Neural cell (in vitro differentiated cells): Measurements from ENCODE around the gene LRBA. TPM values are rescaled to one million over a fixed set of nuclear protein-coding genes. Genes with fewer than 3 reads are reported as not detected.

Experiments
- H2AFZ ChIP-seq: fragments of 200-600, 300-800 bp; sonication (generic), shearing (Covaris generic); 2 replicates; pipeline ENCODE4 v1.6.0; 2014; ENCODE audit warnings: low read depth, mild to moderate bottlenecking, antibody characterized with exemption, low read length, moderate library complexity
- H3F3A ChIP-seq: fragments of 200-600 bp; shearing (Covaris generic); 2 replicates; pipeline ENCODE4 v1.6.1; 2016; ENCODE audit warnings: mild to moderate bottlenecking, moderate library complexity, mixed read lengths, antibody characterized with exemption, low read length; ENCODE audit not compliant: insufficient read depth, poor library complexity, severe bottlenecking
- H3K27ac ChIP-seq: fragments of 200-600, 300-800 bp; sonication (generic), shearing (Covaris generic); 2 replicates; pipeline ENCODE4 v1.5.1; 2014; ENCODE audit warnings: mild to moderate bottlenecking, low read length, moderate library complexity
- H3K27me3 ChIP-seq: fragments of 300-800, 200-600 bp; sonication (generic), shearing (Covaris generic); 2 replicates; pipeline ENCODE4 v1.6.0; 2014; ENCODE audit warnings: mild to moderate bottlenecking, low read depth, low read length, moderate library complexity; ENCODE audit not compliant: insufficient read depth
- H3K36me3 ChIP-seq: fragments of 300-800, 200-600 bp; sonication (generic), shearing (Covaris generic); 2 replicates; pipeline ENCODE4 v1.5.1; 2014; ENCODE audit warnings: mild to moderate bottlenecking, antibody characterized with exemption, low read length, moderate library complexity; ENCODE audit not compliant: insufficient read depth
- H3K4me2 ChIP-seq: fragments of 300-800, 200-600 bp; sonication (generic), shearing (Covaris generic); 2 replicates; pipeline ENCODE4 v1.6.0; 2014; ENCODE audit warnings: mild to moderate bottlenecking, low read length
- H3K4me3 ChIP-seq: fragments of 300-800, 200-600 bp; sonication (generic), shearing (Covaris generic); 2 replicates; pipeline ENCODE4 v1.5.1; 2014; ENCODE audit warnings: mild to moderate bottlenecking, low read length, moderate library complexity
- H3K79me2 ChIP-seq: fragments of 200-600 bp; shearing (Covaris generic); replicated peaks from 2 replicates; pipeline ENCODE4 v1.6.0; 2014; ENCODE audit warnings: mild to moderate bottlenecking, low read length, moderate library complexity; ENCODE audit not compliant: insufficient read depth
- H3K9ac ChIP-seq: fragments of 300-800, 200-600 bp; sonication (generic), shearing (Covaris generic); 2 replicates; pipeline ENCODE4 v1.6.1; 2016; ENCODE audit warnings: mild to moderate bottlenecking, low read length, mixed read lengths
- H3K9me2 ChIP-seq: fragments of 200-600 bp; shearing (Covaris generic); 2 replicates; pipeline ENCODE4 v1.6.1; 2016; ENCODE audit warnings: mild to moderate bottlenecking, low read length, mixed read lengths; ENCODE audit not compliant: insufficient read depth
- H3K9me3 ChIP-seq: fragments of 200-600, 300-800 bp; sonication (generic), shearing (Covaris generic); 2 replicates; pipeline ENCODE4 v1.6.1; 2016; ENCODE audit warnings: mild to moderate bottlenecking, mixed run types, low read length, moderate library complexity, mixed read lengths
- H4K20me1 ChIP-seq: fragments of 200-600 bp; shearing (Covaris generic); 2 replicates; pipeline ENCODE4 v1.6.1; 2016; ENCODE audit warnings: mild to moderate bottlenecking, mixed run types; ENCODE audit not compliant: insufficient read depth
- EP300 ChIP-seq: fragments of 450-650 bp; conservative IDR thresholded peaks from 2 replicates; pipeline ENCODE4 v1.6.1; 2014; ENCODE audit warnings: antibody characterized with exemption, mild to moderate bottlenecking, moderate library complexity; ENCODE audit not compliant: poor library complexity, severe bottlenecking
- EZH2 ChIP-seq: fragments of 200-600, 300-800 bp; shearing (Covaris generic), sonication (generic); IDR thresholded peaks from 2 replicates; pipeline ENCODE4 v1.6.1; 2014; ENCODE audit warnings: antibody characterized with exemption, low read length, borderline replicate concordance, mild to moderate bottlenecking; ENCODE audit not compliant: insufficient read depth, poor library complexity, severe bottlenecking
- MXI1 ChIP-seq: fragments of 450-650 bp; conservative IDR thresholded peaks from 2 replicates; pipeline ENCODE4 v1.6.1; 2014; ENCODE audit warnings: antibody characterized with exemption, mild to moderate bottlenecking; ENCODE audit not compliant: poor library complexity, severe bottlenecking
- POLR2AphosphoS5 ChIP-seq: IDR thresholded peaks from 2 replicates; pipeline ENCODE4 v1.6.1; 2012
- RAD21 ChIP-seq: fragments of 450-650 bp; conservative IDR thresholded peaks from 2 replicates; pipeline ENCODE4 v1.6.1; 2014; ENCODE audit warnings: antibody characterized with exemption, mild to moderate bottlenecking, moderate library complexity
- SMC3 ChIP-seq: fragments of 450-650 bp; conservative IDR thresholded peaks from 2 replicates; pipeline ENCODE4 v1.6.1; 2014; ENCODE audit warnings: antibody characterized with exemption, mild to moderate bottlenecking, moderate library complexity; ENCODE audit not compliant: poor library complexity
- TAF1 ChIP-seq: IDR thresholded peaks from 2 replicates; pipeline ENCODE4 v1.6.1; 2012; ENCODE audit warnings: low read depth
- polyA plus RNA-seq: library from polyadenylated mRNA; depleted of rRNA; stranded (reverse); fragments of >200 nt; gene quantifications from 2 replicates; pipeline ENCODE4 v1.2.3, GENCODE V29; 2014
- TF ChIP-seq, protein P1 (sequence below): fragments of 450-650 bp; IDR thresholded peaks from 2 replicates; pipeline ENCODE4 v1.5.1; 2014; ENCODE audit warnings: antibody characterized with exemption, mild to moderate bottlenecking, moderate library complexity; ENCODE audit not compliant: poor library complexity, severe bottlenecking
- TF ChIP-seq, protein P2 (sequence below): IDR thresholded peaks from 2 replicates; pipeline ENCODE4 v1.6.1; 2012; ENCODE audit warnings: borderline replicate concordance

Gene LRBA
- polyA plus RNA-seq, 1 donor from 2014 or later = 7.1 TPM

DNA sequence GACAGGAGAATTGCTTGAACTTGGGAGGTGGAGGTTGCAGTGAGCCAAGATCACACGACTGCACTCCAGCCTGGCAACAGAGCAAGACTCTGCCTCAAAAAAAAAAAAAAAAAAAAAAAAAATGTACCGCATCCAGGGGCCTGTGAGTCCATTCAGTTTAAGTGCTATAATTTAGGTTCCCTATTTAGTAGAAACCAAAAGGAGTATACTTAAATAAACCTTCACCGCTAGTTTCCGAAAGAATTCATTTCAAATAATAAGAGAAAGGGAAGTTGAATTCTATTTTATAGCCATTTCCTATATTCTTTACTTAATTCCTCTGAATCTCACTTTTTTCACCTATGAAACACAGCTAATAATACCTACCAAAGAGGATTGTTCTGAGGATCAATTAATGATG lies 20.8 kb upstream of the LRBA start:
- no peak overlapping the region for H3K27ac ChIP-seq
- TF ChIP-seq TAF1 (no peak), MXI1 (no peak), EP300 (no peak), EZH2 (no peak), SMC3 (no peak), POLR2AphosphoS5 (no peak), RAD21 (no peak)
- TF ChIP-seq, protein P1, sequence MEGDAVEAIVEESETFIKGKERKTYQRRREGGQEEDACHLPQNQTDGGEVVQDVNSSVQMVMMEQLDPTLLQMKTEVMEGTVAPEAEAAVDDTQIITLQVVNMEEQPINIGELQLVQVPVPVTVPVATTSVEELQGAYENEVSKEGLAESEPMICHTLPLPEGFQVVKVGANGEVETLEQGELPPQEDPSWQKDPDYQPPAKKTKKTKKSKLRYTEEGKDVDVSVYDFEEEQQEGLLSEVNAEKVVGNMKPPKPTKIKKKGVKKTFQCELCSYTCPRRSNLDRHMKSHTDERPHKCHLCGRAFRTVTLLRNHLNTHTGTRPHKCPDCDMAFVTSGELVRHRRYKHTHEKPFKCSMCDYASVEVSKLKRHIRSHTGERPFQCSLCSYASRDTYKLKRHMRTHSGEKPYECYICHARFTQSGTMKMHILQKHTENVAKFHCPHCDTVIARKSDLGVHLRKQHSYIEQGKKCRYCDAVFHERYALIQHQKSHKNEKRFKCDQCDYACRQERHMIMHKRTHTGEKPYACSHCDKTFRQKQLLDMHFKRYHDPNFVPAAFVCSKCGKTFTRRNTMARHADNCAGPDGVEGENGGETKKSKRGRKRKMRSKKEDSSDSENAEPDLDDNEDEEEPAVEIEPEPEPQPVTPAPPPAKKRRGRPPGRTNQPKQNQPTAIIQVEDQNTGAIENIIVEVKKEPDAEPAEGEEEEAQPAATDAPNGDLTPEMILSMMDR = no peak
- TF ChIP-seq, protein P2, sequence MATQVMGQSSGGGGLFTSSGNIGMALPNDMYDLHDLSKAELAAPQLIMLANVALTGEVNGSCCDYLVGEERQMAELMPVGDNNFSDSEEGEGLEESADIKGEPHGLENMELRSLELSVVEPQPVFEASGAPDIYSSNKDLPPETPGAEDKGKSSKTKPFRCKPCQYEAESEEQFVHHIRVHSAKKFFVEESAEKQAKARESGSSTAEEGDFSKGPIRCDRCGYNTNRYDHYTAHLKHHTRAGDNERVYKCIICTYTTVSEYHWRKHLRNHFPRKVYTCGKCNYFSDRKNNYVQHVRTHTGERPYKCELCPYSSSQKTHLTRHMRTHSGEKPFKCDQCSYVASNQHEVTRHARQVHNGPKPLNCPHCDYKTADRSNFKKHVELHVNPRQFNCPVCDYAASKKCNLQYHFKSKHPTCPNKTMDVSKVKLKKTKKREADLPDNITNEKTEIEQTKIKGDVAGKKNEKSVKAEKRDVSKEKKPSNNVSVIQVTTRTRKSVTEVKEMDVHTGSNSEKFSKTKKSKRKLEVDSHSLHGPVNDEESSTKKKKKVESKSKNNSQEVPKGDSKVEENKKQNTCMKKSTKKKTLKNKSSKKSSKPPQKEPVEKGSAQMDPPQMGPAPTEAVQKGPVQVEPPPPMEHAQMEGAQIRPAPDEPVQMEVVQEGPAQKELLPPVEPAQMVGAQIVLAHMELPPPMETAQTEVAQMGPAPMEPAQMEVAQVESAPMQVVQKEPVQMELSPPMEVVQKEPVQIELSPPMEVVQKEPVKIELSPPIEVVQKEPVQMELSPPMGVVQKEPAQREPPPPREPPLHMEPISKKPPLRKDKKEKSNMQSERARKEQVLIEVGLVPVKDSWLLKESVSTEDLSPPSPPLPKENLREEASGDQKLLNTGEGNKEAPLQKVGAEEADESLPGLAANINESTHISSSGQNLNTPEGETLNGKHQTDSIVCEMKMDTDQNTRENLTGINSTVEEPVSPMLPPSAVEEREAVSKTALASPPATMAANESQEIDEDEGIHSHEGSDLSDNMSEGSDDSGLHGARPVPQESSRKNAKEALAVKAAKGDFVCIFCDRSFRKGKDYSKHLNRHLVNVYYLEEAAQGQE = no peak

DNA sequence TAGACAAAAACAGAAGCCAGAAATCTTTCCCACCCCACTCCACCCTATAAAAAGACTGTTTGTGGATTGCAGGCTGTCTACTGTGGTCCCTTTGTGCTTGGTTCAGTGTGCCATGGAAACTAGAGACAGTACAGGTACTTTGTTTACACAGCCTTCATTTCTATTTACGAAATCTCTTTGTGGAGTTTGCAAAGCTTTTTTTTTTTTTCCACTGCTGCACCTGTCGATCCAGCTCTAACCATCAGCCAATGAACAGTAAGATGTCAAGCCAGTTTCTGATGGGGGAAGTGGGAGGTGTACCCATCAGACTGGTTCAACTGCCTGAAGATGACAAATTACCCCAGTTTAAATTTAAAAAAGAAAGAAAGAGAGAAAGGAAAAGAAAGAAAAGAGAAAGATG lies 20.2 kb upstream of the LRBA start:
- Histone ChIP-seq H3K9me2 (no peaks in the 10 kb centered on the region), H3K36me3 (no peaks in the 10 kb centered on the region), H4K20me1 (no peaks in the 10 kb centered on the region), H3K27me3 (no peaks in the 10 kb centered on the region), H3K9me3 (no peaks in the 10 kb centered on the region), H3F3A (no peaks in the 10 kb centered on the region), H2AFZ (no peak overlapping the region), H3K4me3 (no peak overlapping the region), H3K79me2 (no peaks in the 10 kb centered on the region), H3K4me2 (no peak overlapping the region), H3K27ac (no peak overlapping the region), H3K9ac (no peak overlapping the region)
- TF ChIP-seq, protein P1 = no peak
- TF ChIP-seq RAD21 (no peak), POLR2AphosphoS5 (no peak), EZH2 (no peak), MXI1 (no peak), EP300 (no peak), TAF1 (no peak), SMC3 (no peak)
- TF ChIP-seq, protein P2 = no peak

More for the DNA sequence above, 20.8 kb upstream of the LRBA start:
- Histone ChIP-seq H3K36me3 (no peaks in the 10 kb centered on the region), H2AFZ (no peak overlapping the region), H3K9ac (no peak overlapping the region), H3F3A (no peaks in the 10 kb centered on the region), H3K4me3 (no peak overlapping the region), H3K79me2 (no peaks in the 10 kb centered on the region), H3K4me2 (no peak overlapping the region), H3K9me3 (no peaks in the 10 kb centered on the region), H3K9me2 (no peaks in the 10 kb centered on the region), H3K27me3 (no peaks in the 10 kb centered on the region), H4K20me1 (no peaks in the 10 kb centered on the region)
